Glomerular endothelial cell (primary cell): Measurements from ENCODE around the gene EFNB2. TPM values are rescaled to one million over a fixed set of nuclear protein-coding genes. Genes with fewer than 3 reads are reported as not detected.

Experiments used
- DNase-seq: peaks from one replicate; pipeline ENCODE4 v3.0.0-alpha.2; 2011; ENCODE audit warnings: low read depth, low spot score; ENCODE audit errors: extremely low read depth
- total RNA-seq: library from RNA; depleted of rRNA; stranded (reverse); fragments of >200 nt; gene quantifications from 2 replicates; pipeline ENCODE4 v1.2.3, GENCODE V29; 2015

Gene EFNB2
- total RNA-seq, 1 donor from 2014 or later: 164 TPM

DNA sequence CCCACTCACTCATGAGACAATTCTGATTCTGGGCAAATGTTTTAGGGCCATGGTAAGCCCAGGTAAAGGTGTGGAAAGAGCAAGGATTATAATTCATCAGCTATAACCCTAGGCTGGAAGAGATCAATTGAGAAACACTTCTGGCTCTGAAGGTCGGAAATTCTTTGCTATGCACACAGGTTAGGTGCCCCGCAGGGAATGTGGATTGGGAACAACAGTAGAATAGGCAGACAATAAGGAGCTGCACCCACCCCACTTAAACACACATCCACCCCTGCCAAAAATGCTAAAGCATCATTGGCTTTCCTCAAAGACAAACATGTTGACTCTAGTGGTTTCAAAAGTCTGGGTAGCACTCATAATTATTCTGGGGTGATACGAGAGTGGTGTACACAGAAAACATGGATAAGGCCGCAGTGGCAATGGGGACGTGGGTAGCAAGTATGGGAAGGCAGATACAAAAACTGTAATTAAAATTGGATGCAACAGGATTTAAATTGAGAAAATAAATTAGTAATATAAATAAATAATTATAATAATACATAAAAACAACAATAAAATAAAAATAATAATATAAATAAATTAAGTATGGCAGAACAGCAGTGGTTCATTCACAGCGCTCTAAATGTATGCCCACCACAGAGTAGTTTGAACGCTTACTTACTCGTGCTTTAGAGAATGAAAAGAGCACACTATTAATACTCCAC is 8.6 kb downstream of the EFNB2 start:
- no peak for DNase-seq

DNA sequence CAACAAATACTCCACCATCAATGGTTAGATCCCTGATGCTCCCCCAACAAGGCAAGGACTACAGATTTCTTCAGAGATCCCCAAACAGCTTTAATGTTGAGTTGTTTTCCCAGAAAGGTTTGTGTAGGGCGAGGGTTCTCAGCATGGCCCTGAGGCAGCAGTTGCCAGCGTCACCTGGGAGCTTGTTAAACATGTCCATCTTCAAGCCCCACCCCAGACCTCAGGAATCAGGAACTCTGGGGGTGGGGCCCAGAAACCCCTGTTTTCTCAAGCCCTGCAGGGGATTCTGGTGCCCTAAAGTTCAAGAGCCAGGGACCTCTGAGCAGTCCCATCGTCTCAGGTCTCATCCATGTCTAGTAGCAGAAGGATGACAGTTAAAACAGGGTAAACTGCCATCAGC is 9.6 kb downstream of the EFNB2 start:
- DNase-seq: no peak

DNA sequence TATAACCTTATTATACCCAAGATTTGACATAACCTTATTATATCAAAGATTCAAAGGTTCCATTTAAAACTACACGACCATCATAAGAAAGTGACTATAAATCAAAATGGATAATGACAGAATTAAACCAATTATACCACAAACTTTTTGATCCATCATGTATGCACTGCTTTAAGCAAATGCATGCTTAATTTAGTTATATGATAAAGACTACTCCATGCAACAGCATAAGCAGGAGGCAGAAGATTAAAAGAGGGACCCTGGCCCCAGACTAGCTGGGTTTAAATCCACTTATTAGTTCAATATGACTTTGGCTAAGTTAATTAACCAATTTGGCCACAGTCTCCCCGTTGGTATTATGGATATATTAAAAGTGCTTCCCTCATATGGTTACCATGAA is 11.4 kb downstream of the EFNB2 start:
- DNase-seq: no peak

DNA sequence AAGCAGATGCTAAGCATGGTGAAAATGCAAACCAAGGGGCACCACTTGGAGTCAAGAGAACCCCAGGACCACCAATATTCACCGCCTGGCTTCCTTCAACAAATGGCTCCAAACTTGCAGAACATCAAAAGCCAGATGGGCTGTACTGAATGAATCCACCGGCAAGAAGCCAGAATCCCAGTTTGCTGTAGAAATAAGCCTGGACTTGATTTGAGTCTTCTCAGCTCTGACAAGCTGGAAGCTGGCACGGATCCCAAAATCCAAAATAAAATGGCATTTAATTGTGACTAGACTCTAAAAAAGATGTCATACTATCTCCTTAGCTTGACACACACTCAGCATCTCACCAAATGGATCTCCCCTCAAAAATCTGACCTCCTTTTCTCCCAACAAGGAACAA is 11.9 kb downstream of the EFNB2 start:
- DNase-seq: no peak

DNA sequence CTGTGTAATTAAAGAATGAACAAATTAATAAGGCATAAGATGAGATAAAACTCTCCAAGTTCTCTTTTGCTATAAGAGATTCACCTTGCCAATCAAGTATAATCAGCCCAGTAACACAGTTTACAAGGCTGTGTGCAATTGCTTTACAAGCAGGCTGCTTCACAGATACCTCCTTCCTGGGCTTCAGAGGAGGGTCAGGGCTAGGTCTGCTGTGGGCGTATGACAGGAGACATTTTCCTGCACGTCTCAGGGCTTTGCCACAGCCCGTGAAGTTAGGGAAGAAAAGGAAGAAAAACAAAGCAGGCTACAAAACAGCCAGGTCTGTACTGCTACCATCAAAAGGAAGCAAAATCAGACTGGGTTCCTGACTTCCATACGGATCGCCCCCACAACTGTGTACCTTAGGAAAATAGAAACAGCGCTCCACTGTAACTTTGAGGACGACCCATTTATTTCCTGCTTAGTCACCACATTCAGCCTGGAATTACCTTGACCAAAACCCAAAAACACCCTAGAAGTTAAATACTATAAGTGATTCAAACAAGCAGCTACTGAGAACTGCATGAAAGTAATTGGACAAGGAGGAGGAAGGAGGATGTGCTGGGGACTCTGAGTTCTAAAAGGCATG is 12.4 kb downstream of the EFNB2 start:
- DNase-seq: no peak

DNA sequence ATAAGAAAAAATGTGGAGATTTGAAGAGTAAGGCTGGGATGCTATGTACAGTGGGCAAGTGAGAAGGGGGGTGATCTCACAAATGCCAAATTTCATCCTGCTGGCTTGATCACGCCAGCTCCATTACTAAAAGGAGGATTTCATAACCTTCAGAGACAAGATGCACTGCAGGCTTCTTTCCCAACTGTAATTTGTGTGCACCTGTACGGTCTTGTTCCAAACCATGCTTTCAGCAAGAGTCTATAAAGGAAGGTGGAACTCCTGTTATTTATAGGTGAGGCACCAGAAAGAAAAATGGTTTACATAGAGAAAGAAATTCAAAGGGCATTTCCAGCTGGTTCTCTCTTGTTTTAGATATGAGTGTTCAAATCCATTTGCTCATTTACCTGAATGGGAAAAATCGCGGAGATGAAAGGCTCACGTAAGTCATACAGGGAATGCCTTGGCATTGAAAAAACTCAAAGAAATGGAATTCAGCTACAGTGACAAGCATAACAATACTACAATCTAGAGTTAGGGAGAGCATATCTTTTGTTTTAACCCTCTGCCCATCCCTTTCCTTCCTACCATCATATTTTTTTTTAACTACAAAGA is 13.3 kb downstream of the EFNB2 start:
- no peak for DNase-seq

DNA sequence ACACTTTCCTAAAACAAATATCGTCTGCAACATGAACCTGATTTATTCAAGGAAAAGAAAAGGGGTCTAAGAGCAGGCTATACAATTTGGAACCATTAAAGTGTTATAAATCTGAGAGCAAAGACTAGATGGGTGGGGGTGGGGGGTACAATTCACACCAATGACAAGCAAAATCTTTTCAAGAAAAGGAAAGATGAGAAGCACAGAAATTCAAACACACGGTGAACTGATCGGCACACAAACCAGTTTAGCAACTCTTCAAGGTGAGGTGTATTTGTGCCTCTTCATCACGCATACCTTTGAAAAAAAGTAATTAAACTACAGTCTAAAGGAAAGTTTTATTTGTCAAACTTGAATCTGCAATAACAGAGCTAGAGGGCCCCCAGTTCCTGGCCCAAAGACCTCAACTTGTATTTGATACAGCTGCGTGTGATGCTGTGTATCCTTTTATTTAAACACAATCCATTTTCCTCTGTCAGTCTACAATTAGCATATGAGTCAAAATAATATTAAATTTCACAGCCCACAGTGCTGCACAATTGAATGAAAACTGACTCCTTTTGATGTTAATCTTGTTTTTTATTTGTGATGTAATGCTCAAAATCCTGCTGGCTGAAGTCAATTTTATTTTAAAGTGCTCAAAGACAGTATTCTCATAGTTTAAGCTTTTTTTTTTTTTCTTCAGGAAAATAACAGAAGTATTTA is 14.2 kb downstream of the EFNB2 start:
- no peak for DNase-seq

DNA sequence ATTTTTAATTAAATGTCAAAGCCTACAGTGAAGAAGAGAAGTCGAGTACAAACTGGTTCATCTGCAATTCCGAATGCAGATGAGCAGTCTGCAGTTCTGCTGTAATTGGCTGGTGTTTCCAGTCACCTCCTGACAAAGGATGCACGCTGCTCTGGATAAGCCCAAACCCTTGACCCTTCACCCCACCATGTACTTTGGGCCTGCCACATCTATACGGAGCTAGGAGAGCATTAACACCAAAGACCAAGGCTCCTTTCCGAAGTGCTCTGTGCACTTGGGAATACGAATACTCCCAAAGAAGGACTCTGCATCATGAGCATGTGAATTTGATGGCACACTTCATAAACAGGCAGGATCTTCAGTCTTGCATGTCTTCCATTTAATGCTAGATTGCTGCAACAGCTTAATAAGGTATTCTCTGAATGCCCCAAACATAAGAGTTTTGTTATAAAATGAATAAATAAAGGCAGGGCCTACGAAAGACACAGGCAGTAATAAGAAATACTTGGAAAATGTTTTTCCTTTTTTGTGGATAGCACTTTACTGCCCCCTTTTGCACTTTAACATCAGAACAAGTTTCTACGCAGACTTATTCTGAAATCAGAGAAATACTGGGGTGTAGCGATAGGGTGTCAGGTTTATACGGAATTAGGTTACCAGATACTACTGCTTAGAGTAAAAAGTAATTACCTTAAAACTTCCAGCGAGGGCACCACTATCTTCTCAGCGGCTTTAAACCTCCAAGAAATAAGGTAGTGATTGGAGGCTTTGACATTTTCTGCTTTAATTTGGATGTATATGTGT is 15.0 kb downstream of the EFNB2 start:
- DNase-seq: no peak

DNA sequence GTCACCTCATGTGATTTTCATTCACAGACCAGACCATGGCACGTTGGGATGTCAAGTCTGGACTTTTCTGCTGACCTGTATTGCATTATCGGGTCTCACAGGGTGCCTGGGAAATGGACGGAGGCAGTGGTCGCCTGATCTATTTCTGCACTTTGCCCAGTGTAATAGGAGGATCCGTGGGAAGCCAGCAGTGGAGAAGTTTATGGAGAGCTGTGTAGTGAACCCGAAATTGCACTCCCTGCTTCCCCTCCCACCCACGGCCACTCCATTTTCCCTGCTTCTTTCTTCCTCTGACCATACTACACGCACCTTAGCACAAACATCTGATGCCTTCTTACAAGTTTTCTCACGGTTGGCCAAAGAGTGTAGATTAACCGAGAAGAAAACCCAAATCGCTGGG is 16.9 kb downstream of the EFNB2 start:
- DNase-seq: no peak

DNA sequence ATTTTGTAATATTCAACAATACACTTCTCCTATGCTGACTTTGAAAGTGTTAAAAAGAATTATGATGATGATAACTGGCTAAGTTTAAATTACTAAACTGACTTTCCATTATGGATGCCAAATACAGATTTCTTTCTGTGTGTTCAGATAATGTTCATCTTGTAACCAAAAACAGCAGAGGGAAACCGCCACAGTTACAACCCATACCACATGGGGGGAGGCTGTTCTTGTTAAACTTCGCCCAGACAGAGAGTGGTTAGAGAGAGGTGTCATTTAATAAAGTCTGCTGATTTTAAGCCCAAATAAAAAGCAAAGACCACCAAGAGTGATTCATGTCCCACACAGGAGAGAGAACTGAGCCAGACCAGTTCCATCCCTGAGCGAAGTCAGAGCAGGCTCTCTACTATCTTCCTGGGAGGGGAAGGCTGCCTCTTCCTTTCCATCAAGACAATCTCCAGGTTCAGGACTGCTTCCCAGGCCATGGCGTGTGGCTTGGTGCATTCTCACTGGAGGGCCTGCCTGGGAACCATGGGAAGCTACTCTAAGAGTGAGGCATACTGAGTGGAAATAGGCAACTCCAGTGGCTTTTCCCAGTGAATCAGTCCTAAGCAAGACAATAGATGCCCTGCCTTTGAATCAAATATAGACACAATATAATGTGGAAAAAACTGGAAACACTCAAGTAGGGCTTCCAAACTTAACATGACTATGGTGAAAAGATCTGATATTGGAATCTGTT is 18.2 kb downstream of the EFNB2 start:
- DNase-seq: no peak

DNA sequence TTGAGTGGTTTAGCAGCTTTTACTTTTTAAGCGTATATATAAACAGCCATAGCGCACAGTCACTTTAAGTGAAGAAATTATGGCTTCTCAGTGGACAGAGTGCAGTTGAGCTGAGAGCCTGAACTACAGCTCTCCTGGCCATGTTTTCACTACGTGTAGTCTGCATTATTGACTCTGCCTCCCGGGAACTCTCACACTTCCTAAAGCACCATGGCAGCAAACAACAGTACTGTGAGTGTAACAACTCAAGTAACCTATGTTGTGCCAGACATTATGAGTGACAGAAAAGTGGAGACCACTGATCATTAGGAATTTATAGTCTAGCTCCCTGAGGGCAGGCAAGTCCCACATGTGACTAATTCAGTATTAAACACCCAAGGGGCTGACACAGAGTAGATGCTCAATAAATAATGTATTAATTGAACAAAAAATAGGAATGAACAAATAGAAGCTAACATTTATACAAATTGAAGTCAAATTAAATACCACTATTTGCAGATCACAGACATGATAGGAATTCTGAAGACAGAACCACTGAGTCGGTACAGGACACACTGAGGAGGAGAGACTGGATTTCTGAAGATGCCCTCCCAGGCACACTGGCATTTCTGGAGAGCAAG is 19.7 kb downstream of the EFNB2 start:
- DNase-seq: no peak

DNA sequence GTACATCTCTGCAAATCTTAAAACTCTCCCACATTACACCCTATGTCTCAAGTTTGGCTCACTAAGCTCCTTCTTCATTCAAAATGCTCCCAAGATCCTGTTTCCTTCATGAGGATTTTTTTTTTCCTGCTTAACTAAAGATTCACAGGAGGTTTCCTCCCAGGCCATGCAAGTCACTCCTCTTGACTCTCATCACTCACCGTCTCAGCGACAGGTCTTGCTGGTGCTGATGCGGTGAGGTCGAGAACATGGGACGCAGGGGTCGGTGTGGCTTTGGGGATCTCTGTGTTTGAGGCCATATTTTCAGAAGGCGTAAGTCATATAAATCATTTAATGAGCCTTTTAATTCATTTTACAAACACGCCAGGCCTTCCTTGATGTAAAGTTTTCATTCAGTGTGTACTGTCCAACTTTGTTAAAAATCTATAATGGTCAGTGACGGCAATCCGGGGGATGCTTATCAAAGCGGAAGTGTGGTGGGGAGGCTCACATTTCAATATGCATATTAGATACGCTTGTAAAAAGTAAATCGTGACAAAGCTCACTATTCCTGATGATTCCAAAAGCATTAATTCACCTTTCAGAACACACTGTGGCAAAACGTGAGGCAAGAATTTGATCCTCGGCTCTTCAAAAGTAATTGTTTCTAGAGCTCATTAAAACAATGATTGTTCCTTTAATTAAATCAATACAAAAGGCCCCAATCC is 20.4 kb downstream of the EFNB2 start:
- no peak for DNase-seq

DNA sequence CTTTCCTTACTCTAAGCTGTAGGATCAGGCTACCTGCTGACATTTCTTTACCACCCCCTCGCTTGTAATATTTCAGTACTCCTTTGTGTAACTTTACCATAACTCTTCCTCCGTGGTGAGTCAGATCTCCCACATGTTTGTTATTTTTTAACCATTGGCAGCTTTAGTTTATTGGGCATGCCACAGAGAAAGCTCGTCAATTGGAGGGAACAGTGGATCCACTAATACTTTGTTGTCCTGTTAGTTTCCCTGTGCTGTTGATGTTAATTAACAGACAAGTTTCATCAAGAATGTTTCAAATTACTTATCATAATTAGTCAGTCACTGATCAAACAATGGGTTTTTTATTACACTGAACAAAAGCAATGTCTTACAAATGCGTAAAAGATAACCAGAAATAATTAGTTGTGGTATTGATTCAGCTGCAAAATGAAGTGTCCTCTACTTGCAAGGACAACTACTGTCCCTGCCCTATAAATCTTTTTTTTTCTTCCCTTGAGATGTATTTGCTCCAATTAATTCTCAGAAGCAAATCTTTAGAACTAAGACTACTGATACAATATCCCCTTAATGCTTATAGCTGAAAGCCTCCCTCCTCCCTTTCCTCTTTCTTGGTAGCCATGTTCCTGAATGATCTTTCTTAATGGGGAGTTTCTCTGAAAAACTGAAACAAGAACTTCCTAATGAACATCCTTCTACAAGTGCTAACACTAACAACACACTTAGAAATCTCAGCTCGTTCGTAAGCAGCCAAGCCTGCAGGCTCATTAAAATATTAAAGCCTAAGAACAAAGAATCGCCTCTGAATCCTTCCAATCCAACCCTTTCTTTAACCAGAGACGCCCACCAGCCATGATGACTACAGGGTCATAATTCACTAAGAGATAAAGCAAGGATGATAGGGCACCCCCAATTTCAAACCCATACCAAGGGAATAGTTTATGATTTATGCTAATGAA is 22.2 kb downstream of the EFNB2 start:
- DNase-seq: no peak

DNA sequence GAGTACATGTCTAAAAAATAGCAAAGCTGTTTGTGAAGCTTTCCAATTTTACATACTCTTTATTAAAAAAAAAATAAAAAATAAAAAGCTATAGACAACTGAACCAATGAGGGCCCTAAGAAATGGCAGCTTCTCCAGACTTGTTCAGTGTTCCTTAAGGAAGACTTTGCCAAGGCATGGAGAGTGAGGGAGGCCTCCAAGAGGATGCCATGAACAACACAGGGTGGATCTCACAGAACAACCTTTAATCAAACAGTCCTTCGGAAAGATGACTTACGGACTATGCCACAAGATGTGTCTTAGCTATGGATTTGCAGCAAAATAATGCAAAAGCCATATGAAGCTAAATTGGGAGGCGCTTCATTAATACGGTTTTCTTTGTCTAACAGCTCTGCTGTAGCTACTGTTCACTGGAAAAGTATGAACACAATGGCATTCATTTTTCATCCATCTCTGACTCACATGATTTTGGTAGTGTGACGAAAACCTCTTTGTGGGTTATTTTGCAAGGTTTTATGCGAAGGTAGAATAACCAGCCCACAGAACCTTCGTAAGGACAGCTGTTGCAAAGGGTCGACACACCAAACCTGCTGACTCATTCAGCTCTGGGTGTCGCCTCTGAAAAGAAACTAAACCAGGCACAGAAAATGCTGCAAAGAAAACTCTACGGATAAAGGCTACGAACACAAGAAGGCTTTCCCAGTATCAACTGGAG is 27.7 kb downstream of the EFNB2 start:
- DNase-seq: no peak

DNA sequence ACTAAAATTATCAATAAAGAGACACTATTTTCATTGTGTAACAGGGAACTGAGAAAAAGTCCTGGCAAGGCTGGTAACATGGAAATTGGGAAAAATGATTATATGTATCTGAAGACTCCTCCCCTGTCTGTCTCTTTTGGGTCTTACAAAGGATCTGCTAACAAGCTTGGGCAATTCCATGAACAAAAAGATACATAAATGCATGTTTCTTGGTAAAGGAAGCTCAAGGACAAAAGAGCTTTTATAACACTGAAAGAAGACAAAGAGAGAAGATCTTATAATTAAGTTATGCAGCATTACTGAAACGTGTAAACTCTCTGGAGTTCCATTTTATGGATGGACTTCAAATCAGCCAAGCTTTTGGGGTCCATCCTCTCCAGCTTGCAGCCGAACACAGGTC is 29.2 kb downstream of the EFNB2 start:
- DNase-seq: no peak

DNA sequence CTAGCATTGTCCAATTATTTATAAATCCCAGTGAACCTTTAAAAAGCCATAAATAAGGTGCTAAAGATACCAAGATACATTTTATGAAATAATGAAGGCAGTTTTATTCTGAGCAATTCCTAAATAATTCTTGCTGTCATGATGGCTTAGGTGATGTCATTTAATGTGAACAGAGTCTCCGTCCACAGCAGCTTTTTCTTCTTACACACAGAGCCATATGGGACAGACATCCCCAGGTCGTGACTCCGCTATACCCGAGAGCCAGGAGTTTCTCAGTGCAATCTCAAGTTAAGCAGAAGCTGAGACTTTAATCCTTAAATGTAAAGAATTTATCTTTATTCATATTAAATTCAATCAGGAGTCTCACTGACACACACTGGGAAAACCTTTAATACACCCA is 29.7 kb downstream of the EFNB2 start:
- DNase-seq: no peak

DNA sequence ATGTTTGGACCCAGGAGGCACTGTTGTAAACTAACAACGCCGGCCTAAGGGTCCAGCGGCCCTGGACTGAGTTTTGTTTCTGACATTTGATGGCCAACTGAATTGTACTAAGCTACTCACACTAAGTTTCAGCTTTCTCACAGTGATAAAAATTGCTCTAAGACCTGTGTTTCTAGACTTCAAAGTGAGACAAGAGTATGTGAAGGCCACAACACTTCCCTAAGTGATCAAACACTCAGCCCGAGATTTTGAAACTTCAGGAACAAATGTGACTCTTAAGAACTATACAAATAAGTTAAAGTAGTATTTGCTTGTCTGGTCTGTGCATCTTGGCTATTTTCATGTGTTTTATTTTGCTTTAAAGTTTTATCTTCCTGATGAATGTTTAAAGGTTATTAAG is 30.2 kb downstream of the EFNB2 start:
- no peak for DNase-seq
